ENCODE results near the gene PPP1R37. TPM values are rescaled to one million over a fixed set of nuclear protein-coding genes. Genes with fewer than 3 reads are reported as not detected.

Gene PPP1R37
- polyA plus RNA-seq, 1 experiment = 16.1 TPM

DNA sequence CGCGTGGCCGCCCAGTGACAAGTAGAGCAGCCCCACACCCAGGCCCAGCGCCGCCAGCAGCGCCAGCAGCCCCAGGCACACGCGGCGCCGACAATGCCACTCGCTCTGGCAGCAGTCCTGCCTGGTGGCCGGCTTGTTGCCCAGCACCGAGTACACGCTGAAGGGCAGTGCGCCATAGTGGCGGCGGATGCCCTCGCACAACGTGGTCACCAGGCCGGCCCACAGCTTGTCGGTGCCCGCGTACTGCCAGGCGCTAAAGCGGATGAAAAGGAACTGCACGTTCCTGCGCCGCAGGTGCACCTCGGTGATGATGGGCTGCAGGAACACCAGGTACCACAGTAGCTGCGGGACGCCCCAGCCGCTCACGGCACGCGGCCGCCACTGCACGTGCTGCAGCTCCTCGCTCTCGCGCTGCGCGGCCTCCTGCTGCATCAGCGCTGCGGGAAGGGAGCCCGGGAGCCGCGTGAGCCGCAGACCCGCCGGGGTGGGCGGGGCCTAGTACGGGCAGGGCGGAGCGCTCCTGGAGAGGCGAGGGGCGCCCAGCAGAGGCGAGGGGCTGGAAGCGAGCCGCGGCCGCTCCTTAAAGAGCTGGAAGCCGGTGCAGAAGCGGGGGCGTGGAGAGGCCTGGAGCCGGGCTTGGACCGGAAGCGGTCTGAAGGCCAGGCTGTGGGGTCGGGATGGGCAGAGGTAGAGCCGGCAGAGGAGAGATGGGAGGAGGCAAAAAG, 60.5 kb downstream of the PPP1R37 start:
- peaks cover 5% of the 10 kb centered on the region for H3K27me3 ChIP-seq (ENCODE audit: control insufficient read depth, insufficient read depth, low read length)
- DNase-seq (ENCODE audit: low read depth) = no peak
- TF ChIP-seq, protein P1, sequence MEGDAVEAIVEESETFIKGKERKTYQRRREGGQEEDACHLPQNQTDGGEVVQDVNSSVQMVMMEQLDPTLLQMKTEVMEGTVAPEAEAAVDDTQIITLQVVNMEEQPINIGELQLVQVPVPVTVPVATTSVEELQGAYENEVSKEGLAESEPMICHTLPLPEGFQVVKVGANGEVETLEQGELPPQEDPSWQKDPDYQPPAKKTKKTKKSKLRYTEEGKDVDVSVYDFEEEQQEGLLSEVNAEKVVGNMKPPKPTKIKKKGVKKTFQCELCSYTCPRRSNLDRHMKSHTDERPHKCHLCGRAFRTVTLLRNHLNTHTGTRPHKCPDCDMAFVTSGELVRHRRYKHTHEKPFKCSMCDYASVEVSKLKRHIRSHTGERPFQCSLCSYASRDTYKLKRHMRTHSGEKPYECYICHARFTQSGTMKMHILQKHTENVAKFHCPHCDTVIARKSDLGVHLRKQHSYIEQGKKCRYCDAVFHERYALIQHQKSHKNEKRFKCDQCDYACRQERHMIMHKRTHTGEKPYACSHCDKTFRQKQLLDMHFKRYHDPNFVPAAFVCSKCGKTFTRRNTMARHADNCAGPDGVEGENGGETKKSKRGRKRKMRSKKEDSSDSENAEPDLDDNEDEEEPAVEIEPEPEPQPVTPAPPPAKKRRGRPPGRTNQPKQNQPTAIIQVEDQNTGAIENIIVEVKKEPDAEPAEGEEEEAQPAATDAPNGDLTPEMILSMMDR (IDR thresholded peaks at IDR 0.05; ENCODE audit: insufficient read depth, low read depth, low read length) = no peak
- H3K4me3 ChIP-seq (ENCODE audit: low read depth, low read length) = peak overlapping the region; percentile 11; the same call in 1 of the 2 replicates
- CTCF ChIA-PET = interaction anchor here (1.4 kb wide), 1 partner anchor 95 kb away, joined by 5 read pairs; no protein-coding TSS in a partner anchor
- POLR2A ChIA-PET = no interaction called here
- peaks cover 2% of the 10 kb centered on the region; the same call in 1 of the 2 replicates for H3K36me3 ChIP-seq (ENCODE audit: control insufficient read depth, insufficient read depth, low read length)

DNA sequence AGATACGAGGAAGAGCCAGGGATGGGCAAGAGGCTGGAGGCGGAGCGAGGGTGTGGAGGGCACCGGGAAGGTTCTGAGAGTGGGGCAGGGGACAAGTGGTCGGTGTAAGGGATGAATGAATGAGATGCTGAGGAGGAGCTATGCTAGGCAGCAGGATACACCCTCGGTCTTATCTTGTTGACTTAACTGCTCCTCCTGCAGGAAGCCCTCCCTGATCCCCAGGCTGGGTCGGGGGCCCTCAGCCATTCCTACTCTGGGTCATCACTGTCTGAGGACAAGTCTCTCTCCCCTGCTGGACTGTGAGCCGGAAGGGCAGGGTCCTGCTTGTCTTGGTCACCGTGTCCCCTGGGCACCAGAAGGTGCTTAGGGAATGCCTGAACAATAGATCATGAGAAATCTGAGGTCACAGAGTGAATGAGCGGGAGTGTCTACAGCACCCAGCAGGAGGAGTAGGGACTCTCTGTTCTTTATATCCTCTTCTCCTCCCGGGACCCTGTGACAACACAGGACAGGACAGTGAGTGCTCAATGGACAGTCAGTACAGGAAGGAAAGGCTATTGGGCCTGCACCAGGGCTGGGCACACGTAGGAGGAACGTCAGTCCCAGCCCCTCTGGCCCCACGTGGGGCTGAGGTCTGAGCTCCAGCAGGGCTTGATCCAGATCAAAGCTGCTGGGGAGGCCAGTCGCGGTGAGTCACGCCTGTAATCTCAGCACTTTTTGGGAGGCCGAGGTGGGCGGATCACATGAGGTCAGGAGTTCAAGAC, 61.3 kb downstream of the PPP1R37 start:
- CTCF ChIA-PET = interaction anchor here (1.0 kb wide), 1 partner anchor 24 kb away, joined by 3 read pairs; the partner anchor contains the start of gene TRAPPC6A
- H3K4me3 ChIP-seq (ENCODE audit: low read depth, low read length) = no peak overlapping the region; the same call in 1 of the 2 replicates
- peaks cover 2% of the 10 kb centered on the region; the same call in 1 of the 2 replicates for H3K36me3 ChIP-seq (ENCODE audit: control insufficient read depth, insufficient read depth, low read length)
- peaks cover 5% of the 10 kb centered on the region for H3K27me3 ChIP-seq (ENCODE audit: control insufficient read depth, insufficient read depth, low read length)
- no peak for DNase-seq (ENCODE audit: low read depth)
- POLR2A ChIA-PET = no interaction called here
- TF ChIP-seq, protein P1 (IDR thresholded peaks at IDR 0.05; ENCODE audit: insufficient read depth, low read depth, low read length) = no peak

DNA sequence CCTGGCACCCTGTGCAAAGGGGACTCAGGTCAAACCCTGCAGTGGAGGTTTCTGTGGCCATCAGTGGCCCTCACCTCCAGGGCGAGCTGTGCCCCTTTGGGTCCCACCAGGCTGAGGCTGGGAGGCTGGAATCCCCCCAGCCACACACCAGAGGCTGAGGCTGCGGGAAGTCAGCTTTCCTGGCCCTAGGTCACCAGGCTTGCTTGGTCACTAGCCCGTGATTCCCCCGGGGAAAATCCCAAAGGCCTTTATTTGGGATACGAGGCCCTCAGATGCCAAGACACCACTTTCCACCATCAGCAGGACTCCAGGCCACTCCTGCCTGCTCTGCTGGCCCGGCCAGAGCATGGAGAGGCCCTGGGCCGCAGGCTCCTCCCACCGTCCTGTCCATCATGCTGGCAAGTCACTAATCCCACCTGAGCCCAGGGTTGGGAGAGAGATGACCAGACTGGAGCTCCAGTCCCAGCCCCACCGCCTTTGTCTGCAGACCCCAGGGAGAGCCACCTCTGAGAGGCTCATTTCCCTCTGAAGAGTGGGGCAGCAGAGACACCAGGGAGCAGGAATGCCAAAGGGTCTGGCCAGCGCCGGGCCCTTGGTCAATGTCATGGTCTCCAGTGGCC, 63.1 kb downstream of the PPP1R37 start:
- TF ChIP-seq, protein P1 (IDR thresholded peaks at IDR 0.05; ENCODE audit: insufficient read depth, low read depth, low read length) = no peak
- CTCF ChIA-PET = no interaction called here
- H3K36me3 ChIP-seq (ENCODE audit: control insufficient read depth, insufficient read depth, low read length) = no peaks in the 10 kb centered on the region
- no peak for DNase-seq (ENCODE audit: low read depth)
- peaks cover 11% of the 10 kb centered on the region for H3K27me3 ChIP-seq (ENCODE audit: control insufficient read depth, insufficient read depth, low read length)
- H3K4me3 ChIP-seq (ENCODE audit: low read depth, low read length) = no peak overlapping the region
- POLR2A ChIA-PET = no interaction called here

DNA sequence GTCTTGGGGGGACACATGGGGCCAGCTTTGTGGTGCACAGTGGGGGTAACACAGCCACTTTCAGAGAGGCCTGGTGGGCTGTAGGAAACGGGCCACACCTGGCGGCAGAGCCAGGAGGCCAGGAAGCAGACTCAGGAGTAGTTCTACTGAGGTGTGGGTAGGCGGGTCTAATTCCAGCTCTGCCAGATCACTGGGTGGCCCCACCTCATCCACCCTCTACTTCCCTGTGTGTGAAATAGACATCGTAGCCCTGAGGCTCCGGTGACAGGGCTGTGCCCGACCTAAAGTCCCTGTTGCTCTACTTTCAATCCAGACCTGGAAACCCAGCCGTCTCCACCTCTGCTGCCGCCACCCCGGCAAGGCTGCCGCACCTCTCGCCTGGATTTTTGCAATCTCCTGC, 63.8 kb downstream of the PPP1R37 start:
- POLR2A ChIA-PET = no interaction called here
- no peak for DNase-seq (ENCODE audit: low read depth)
- TF ChIP-seq, protein P1 (IDR thresholded peaks at IDR 0.05; ENCODE audit: insufficient read depth, low read depth, low read length) = no peak
- no peaks in the 10 kb centered on the region for H3K36me3 ChIP-seq (ENCODE audit: control insufficient read depth, insufficient read depth, low read length)
- no peak overlapping the region for H3K4me3 ChIP-seq (ENCODE audit: low read depth, low read length)
- CTCF ChIA-PET = no interaction called here
- H3K27me3 ChIP-seq (ENCODE audit: control insufficient read depth, insufficient read depth, low read length) = peaks cover 11% of the 10 kb centered on the region

Data from BJ (cell line).